IMR-90 (cell line): Measurements from ENCODE around the gene ARL6. TPM values are rescaled to one million over a fixed set of nuclear protein-coding genes. Genes with fewer than 3 reads are reported as not detected.

Source experiments
- ATAC-seq: fragments of 200-7000 bp; cut with Tn5 transposase; 2 replicates; pipeline ENCODE4 v1.9.1; 2020; ENCODE audit warnings: low read depth, mild to moderate bottlenecking, moderate library complexity
- BruUV-seq: library from RNA; stranded (reverse); fragments of 400-500 nt; replicated peaks from 2 replicates; lab custom pipeline; 2021; lab: Mats Ljungman, UMichigan
- CTCF ChIA-PET: fragments of 300-600 bp; formaldehyde crosslinking; extraction: SDS; loops from one replicate; lab custom pipeline; 2021; ENCODE audit warnings: antibody characterized with exemption; lab: Yijun Ruan, JAX
- POLR2A ChIA-PET: fragments of 300-600 bp; sonication (Branson Sonifier 250); formaldehyde crosslinking; loops from one replicate; lab custom pipeline; 2022; ENCODE audit warnings: antibody characterized with exemption; ENCODE audit not compliant: unreplicated experiment; lab: Charles Lee
- DNase-seq: peaks from one replicate; pipeline ENCODE4 v3.0.0; 2013
- H2AFZ ChIP-seq: replicated peaks from 2 replicates; pipeline ENCODE3; 2013; ENCODE audit warnings: low read length, mild to moderate bottlenecking; ENCODE audit not compliant: poor library complexity
- H2AK5ac ChIP-seq: 2 replicates; pipeline ENCODE4 v1.6.1; 2013; ENCODE audit warnings: low read depth, low read length, inconsistent platforms
- H2AK9ac ChIP-seq: replicated peaks from 2 replicates; pipeline ENCODE3; 2013; ENCODE audit warnings: mild to moderate bottlenecking, low read depth, low read length, moderate library complexity; ENCODE audit not compliant: poor library complexity
- H2BK120ac ChIP-seq: 2 replicates; pipeline ENCODE4 v1.6.1; 2013; ENCODE audit warnings: low read depth, low read length, inconsistent platforms
- H2BK15ac ChIP-seq: 3 replicates; pipeline ENCODE4 v1.6.1; 2013; ENCODE audit warnings: low read depth, low read length, inconsistent platforms
- H2BK20ac ChIP-seq: 2 replicates; pipeline ENCODE4 v1.6.1; 2013; ENCODE audit warnings: low read depth, mild to moderate bottlenecking, inconsistent platforms, low read length, moderate library complexity
- H2BK5ac ChIP-seq: 2 replicates; pipeline ENCODE4 v1.6.1; 2013; ENCODE audit warnings: mild to moderate bottlenecking, low read depth, low read length, inconsistent platforms; ENCODE audit not compliant: poor library complexity, severe bottlenecking
- H3K14ac ChIP-seq: replicated peaks from 2 replicates; pipeline ENCODE4 v1.6.1; 2013; ENCODE audit warnings: low read depth, low read length, inconsistent platforms
- H3K18ac ChIP-seq: 2 replicates; pipeline ENCODE4 v1.6.1; 2013; ENCODE audit warnings: low read depth, low read length, control low read depth
- H3K23ac ChIP-seq: 2 replicates; pipeline ENCODE4 v1.6.1; 2013; ENCODE audit warnings: low read depth, low read length, inconsistent platforms
- H3K27ac ChIP-seq: 2 replicates; pipeline ENCODE4 v1.5.1; 2013; ENCODE audit warnings: mild to moderate bottlenecking, control low read depth, low read length; ENCODE audit not compliant: insufficient read depth
- H3K27me3 ChIP-seq: 2 replicates; pipeline ENCODE4 v1.6.1; 2013; ENCODE audit warnings: low read length; ENCODE audit not compliant: control insufficient read depth, insufficient read depth
- H3K36me3 ChIP-seq: 2 replicates; pipeline ENCODE4 v1.6.1; 2013; ENCODE audit warnings: low read length, mixed read lengths; ENCODE audit not compliant: control insufficient read depth, insufficient read depth
- H3K4ac ChIP-seq: 2 replicates; pipeline ENCODE4 v1.6.1; 2013; ENCODE audit warnings: low read depth, low read length, inconsistent platforms
- H3K4me1 ChIP-seq: 2 replicates; pipeline ENCODE4 v1.6.1; 2013; ENCODE audit warnings: low read length, mixed read lengths; ENCODE audit not compliant: control insufficient read depth, insufficient read depth
- H3K4me2 ChIP-seq: 2 replicates; pipeline ENCODE4 v1.6.1; 2013; ENCODE audit warnings: low read depth, mild to moderate bottlenecking, control low read depth, low read length, moderate library complexity
- H3K4me3 ChIP-seq: 2 replicates; pipeline ENCODE4 v1.5.1; 2013; ENCODE audit warnings: low read depth, mild to moderate bottlenecking, control low read depth, low read length, moderate library complexity; ENCODE audit not compliant: insufficient read depth
- H3K56ac ChIP-seq: 2 replicates; pipeline ENCODE4 v1.6.1; 2013; ENCODE audit warnings: low read length, inconsistent platforms; ENCODE audit not compliant: insufficient read depth; ENCODE audit errors: extremely low read depth
- H3K79me1 ChIP-seq, 2 experiments: 2 replicates each; pipeline ENCODE4 v1.6.1; 2013; ENCODE audit warnings: low read length in 2 of 2, inconsistent platforms in 1 of 2, low read depth in 1 of 2
- H3K9ac ChIP-seq: 2 replicates; pipeline ENCODE4 v1.6.1; 2013; ENCODE audit warnings: low read depth, low read length, control low read depth
- H3K9me1 ChIP-seq: 2 replicates; pipeline ENCODE4 v1.6.1; 2013; ENCODE audit warnings: low read length, inconsistent platforms; ENCODE audit not compliant: insufficient read depth
- H3K9me3 ChIP-seq: 2 replicates; pipeline ENCODE4 v1.6.1; 2013; ENCODE audit warnings: low read length; ENCODE audit not compliant: control insufficient read depth, insufficient read depth
- H4K20me1 ChIP-seq: 2 replicates; pipeline ENCODE4 v1.6.1; 2013; ENCODE audit warnings: low read length, inconsistent platforms; ENCODE audit not compliant: insufficient read depth
- H4K5ac ChIP-seq: 2 replicates; pipeline ENCODE4 v1.6.1; 2013; ENCODE audit warnings: mild to moderate bottlenecking, low read depth, low read length, control low read depth
- H4K8ac ChIP-seq, 2 experiments: 2 replicates each; pipeline ENCODE4 v1.6.1; 2013; ENCODE audit warnings: low read depth in 2 of 2, low read length in 2 of 2, control low read depth in 1 of 2, inconsistent platforms in 1 of 2
- H4K91ac ChIP-seq: 2 replicates; pipeline ENCODE4 v1.6.1; 2013; ENCODE audit warnings: low read depth, low read length, inconsistent platforms; ENCODE audit not compliant: insufficient read depth
- BHLHE40 ChIP-seq: fragments of 150-350 bp; IDR thresholded peaks from 2 replicates; pipeline ENCODE4 v1.6.1; 2016; ENCODE audit warnings: mild to moderate bottlenecking, low read depth, low read length
- CEBPB ChIP-seq: IDR thresholded peaks from 2 replicates; pipeline ENCODE4 v1.6.1; 2012; ENCODE audit warnings: low read depth, low read length, improper control_type of control experiment
- CHD1 ChIP-seq: IDR thresholded peaks from 2 replicates; pipeline ENCODE4 v1.6.1; 2012; ENCODE audit warnings: low read depth, low read length, improper control_type of control experiment
- FOS ChIP-seq: fragments of 150-350 bp; IDR thresholded peaks from 2 replicates; pipeline ENCODE4 v1.6.1; 2016; ENCODE audit warnings: low read depth, low read length
- MAFK ChIP-seq: IDR thresholded peaks from 2 replicates; pipeline ENCODE4 v1.6.1; 2012; ENCODE audit warnings: low read depth, low read length, improper control_type of control experiment
- MAZ ChIP-seq: IDR thresholded peaks from 2 replicates; pipeline ENCODE4 v1.6.1; 2012; ENCODE audit warnings: low read depth, mild to moderate bottlenecking, low read length, improper control_type of control experiment, moderate library complexity, borderline replicate concordance
- MXI1 ChIP-seq: IDR thresholded peaks from 2 replicates; pipeline ENCODE4 v1.6.1; 2012; ENCODE audit warnings: low read depth, mild to moderate bottlenecking, low read length, moderate library complexity, borderline replicate concordance
- NFE2L2 ChIP-seq: fragments of 150-350 bp; IDR thresholded peaks from 2 replicates; pipeline ENCODE4 v1.6.1; 2016; ENCODE audit warnings: low read depth, mild to moderate bottlenecking, low read length
- POLR2A ChIP-seq: IDR thresholded peaks from 2 replicates; pipeline ENCODE4 v1.6.1; 2012; ENCODE audit warnings: mild to moderate bottlenecking, low read depth, low read length
- RAD21 ChIP-seq: IDR thresholded peaks from 2 replicates; pipeline ENCODE4 v1.6.1; 2012; ENCODE audit warnings: low read length, improper control_type of control experiment
- RCOR1 ChIP-seq: IDR thresholded peaks from 2 replicates; pipeline ENCODE4 v1.6.1; 2012; ENCODE audit warnings: mild to moderate bottlenecking, low read length, improper control_type of control experiment; ENCODE audit not compliant: insufficient replicate concordance
- SMC3 ChIP-seq: fragments of 150-350 bp; IDR thresholded peaks from 2 replicates; pipeline ENCODE4 v1.6.1; 2016; ENCODE audit warnings: low read depth, mild to moderate bottlenecking, antibody characterized with exemption, low read length, moderate library complexity
- USF2 ChIP-seq: fragments of 150-350 bp; IDR thresholded peaks from 2 replicates; pipeline ENCODE4 v1.6.1; 2017; ENCODE audit warnings: mild to moderate bottlenecking, antibody characterized with exemption, low read length, low read depth
- dilution Hi-C: fragments of 300-500 bp; cut with HindIII; formaldehyde crosslinking; loops from one replicate; pipeline ENCODE4 v1.14.3; 2018; ENCODE audit warnings: low sequenced_read_pairs; ENCODE audit not compliant: unreplicated experiment
- in situ Hi-C: fragments of 300-500 bp; cut with MboI; formaldehyde crosslinking; loops from 3 replicates; pipeline ENCODE4 v1.14.3; 2019; ENCODE audit warnings: low sequenced_read_pairs, inconsistent platforms, mixed read lengths
- intact Hi-C: fragments of 100-400 bp; cut with micrococcal nuclease; formaldehyde crosslinking; loops from 2 replicates; pipeline ENCODE4 v1.10.0; 2022
- polyA plus RNA-seq, 3 experiments: library from polyadenylated mRNA; depleted of rRNA; stranded (reverse); fragments of >200 nt; gene quantifications; 2 replicates each; pipeline ENCODE4 v1.2.3, GENCODE V29; 2012; ENCODE audit warnings: low replicate concordance in 1 of 3
- total RNA-seq: library from RNA; depleted of rRNA; stranded (reverse); fragments of >200 nt; gene quantifications from 2 replicates; pipeline ENCODE4 v1.2.3, GENCODE V29; 2012
- TF ChIP-seq, protein P1 (sequence below): fragments of 150-350 bp; IDR thresholded peaks from 2 replicates; pipeline ENCODE4 v1.6.1; 2016; ENCODE audit warnings: low read depth, mild to moderate bottlenecking, low read length, moderate library complexity, borderline replicate concordance

The ARL6 gene
- total and polyA plus RNA-seq, 2 of the 4 experiments (the other 2 are of a cell fraction) = 3.1 to 3.4 TPM

GRCh38 chr3:97778152-97778551, 13.6 kb downstream of the ARL6 start:
- Histone ChIP-seq H3K9me1 (no peaks in the 10 kb centered on the region), H2AK9ac (no peak overlapping the region), H3K56ac (no peak overlapping the region), H3K4ac (no peak overlapping the region), H3K4me3 (no peak overlapping the region), H2BK15ac (no peak overlapping the region), H3K9me3 (no peaks in the 10 kb centered on the region), H3K14ac (no peak overlapping the region), H3K27me3 (no peaks in the 10 kb centered on the region), H2BK120ac (no peak overlapping the region), H3K36me3 (no peaks in the 10 kb centered on the region), H2BK5ac (no peak overlapping the region), H4K5ac (no peak overlapping the region), H3K23ac (no peak overlapping the region), H2BK20ac (no peak overlapping the region), H4K8ac (no peak overlapping the region), H3K4me2 (no peak overlapping the region), H3K79me1 (no peaks in the 10 kb centered on the region), H4K91ac (no peak overlapping the region), H3K4me1 (no peaks in the 10 kb centered on the region), H2AFZ (no peak overlapping the region), H3K18ac (no peak overlapping the region), H3K27ac (no peak overlapping the region), H3K9ac (no peak overlapping the region), H2AK5ac (no peak overlapping the region), H4K20me1 (no peaks in the 10 kb centered on the region)
- no peak for TF ChIP-seq POLR2A
- no peak for TF ChIP-seq MXI1
- TF ChIP-seq, protein P1, sequence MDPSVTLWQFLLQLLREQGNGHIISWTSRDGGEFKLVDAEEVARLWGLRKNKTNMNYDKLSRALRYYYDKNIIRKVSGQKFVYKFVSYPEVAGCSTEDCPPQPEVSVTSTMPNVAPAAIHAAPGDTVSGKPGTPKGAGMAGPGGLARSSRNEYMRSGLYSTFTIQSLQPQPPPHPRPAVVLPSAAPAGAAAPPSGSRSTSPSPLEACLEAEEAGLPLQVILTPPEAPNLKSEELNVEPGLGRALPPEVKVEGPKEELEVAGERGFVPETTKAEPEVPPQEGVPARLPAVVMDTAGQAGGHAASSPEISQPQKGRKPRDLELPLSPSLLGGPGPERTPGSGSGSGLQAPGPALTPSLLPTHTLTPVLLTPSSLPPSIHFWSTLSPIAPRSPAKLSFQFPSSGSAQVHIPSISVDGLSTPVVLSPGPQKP = no peak
- TF ChIP-seq FOS = no peak
- no peak for TF ChIP-seq MAFK
- no peak for TF ChIP-seq SMC3
- TF ChIP-seq USF2 = no peak
- TF ChIP-seq CEBPB = no peak
- TF ChIP-seq MAZ = no peak
- no peak for TF ChIP-seq RAD21
- no peak for TF ChIP-seq CHD1
- no peak for TF ChIP-seq RCOR1
- no peak for TF ChIP-seq NFE2L2
- no peak for TF ChIP-seq BHLHE40
- BruUV-seq = no TSS peak
- ChIA-PET POLR2A (interaction anchor here (0.6 kb wide), 1 partner anchor 14 kb away, joined by 4 read pairs; the partner anchor contains the start of gene ARL6), CTCF (interaction anchor here (0.9 kb wide), 1 partner anchor 245 kb away, joined by 3 read pairs; no protein-coding TSS in a partner anchor)
- DNase-seq = no peak
- in situ Hi-C loops (loop anchor here (25.0 kb wide), 1 partner anchor 559 kb away; no protein-coding TSS in a partner anchor), dilution Hi-C loops (no loop called here), intact Hi-C loops (no loop called here)
- ATAC-seq = peak; percentile 51; the same call in 1 of the 2 replicates
